DOHH2 (cell line): ENCODE measurements around the gene VSTM2L.

Experiments
- EZH2phosphoT487 ChIP-seq: fragments of 200-600 bp; sonication (generic); IDR thresholded peaks from 2 replicates; pipeline ENCODE4 v1.6.1; 2017; ENCODE audit warnings: borderline replicate concordance, mild to moderate bottlenecking, antibody characterized with exemption, low read length, moderate library complexity, mixed read lengths
- TF ChIP-seq, protein P1 (sequence below): fragments of 200-600 bp; sonication (generic); IDR thresholded peaks from one replicate; pipeline ENCODE4 v1.5.1; 2014; ENCODE audit warnings: antibody characterized with exemption, mild to moderate bottlenecking, low read depth, low read length; ENCODE audit not compliant: poor library complexity, severe bottlenecking

DNA sequence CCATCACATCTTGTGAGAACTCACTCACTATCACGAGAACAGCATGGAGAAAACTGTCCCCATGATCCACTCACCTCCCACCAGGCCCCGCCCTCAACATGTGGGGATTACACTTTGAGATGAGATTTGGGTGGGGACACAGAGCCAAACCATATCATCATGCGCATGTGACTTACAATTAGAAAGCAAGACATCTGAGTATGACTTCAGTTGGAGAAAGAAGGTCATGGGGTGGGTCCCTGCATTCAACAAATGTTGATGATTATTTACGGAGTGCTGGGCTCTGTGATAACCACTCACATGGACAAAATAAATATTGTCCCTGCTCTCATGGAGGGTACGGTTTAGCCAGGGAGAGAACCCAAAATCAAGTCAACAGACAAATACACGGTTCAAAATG, 37.9 kb downstream of the VSTM2L start:
- TF ChIP-seq, protein P1, sequence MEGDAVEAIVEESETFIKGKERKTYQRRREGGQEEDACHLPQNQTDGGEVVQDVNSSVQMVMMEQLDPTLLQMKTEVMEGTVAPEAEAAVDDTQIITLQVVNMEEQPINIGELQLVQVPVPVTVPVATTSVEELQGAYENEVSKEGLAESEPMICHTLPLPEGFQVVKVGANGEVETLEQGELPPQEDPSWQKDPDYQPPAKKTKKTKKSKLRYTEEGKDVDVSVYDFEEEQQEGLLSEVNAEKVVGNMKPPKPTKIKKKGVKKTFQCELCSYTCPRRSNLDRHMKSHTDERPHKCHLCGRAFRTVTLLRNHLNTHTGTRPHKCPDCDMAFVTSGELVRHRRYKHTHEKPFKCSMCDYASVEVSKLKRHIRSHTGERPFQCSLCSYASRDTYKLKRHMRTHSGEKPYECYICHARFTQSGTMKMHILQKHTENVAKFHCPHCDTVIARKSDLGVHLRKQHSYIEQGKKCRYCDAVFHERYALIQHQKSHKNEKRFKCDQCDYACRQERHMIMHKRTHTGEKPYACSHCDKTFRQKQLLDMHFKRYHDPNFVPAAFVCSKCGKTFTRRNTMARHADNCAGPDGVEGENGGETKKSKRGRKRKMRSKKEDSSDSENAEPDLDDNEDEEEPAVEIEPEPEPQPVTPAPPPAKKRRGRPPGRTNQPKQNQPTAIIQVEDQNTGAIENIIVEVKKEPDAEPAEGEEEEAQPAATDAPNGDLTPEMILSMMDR = no peak
- no peak for TF ChIP-seq EZH2phosphoT487
